Measurements from ENCODE around the gene TMED1.

- no peak for TF ChIP-seq CTCF (conservative IDR thresholded peaks at IDR 0.05)
- no peak for TF ChIP-seq EZH2 (IDR thresholded peaks at IDR 0.05; ENCODE audit: low read depth)
Observed at GRCh38 chr19:10842788-10843187, 6.8 kb upstream of the TMED1 start.
